ENCODE measurements around the gene TSEN34.
"Not testable (repeated sequence)": the region's sequence is repeated elsewhere in the genome, so short reads cannot be mapped to it uniquely, and the experiment has no call there.

TSEN34 gene

GRCh38 chr19:54160182-54160811, 30.8 kb upstream of the TSEN34 start:
- peak in 6 of 58 donors; percentile 37 to 55 (median 52) for DNase-seq

- DNase-seq: peak in 2 of 58 donors; percentile 10 to 21
Measured at GRCh38 chr19:54160854-54161253, 30.3 kb upstream of the TSEN34 start.

GRCh38 chr19:54162241-54162805, 28.8 kb upstream of the TSEN34 start:
- peak in 45 of 58 donors; percentile 8 to 71 (median 38) for DNase-seq

GRCh38 chr19:54162884-54163283, 28.2 kb upstream of the TSEN34 start:
- DNase-seq: no peak

- no peak for DNase-seq
Measured at GRCh38 chr19:54164369-54165068, 26.6 kb upstream of the TSEN34 start.

GRCh38 chr19:54165222-54165621, 25.9 kb upstream of the TSEN34 start:
- no peak for DNase-seq

- peak in 56 of 58 donors; percentile 6 to 96 (median 72) for DNase-seq
Measured at GRCh38 chr19:54168174-54168917, 22.8 kb upstream of the TSEN34 start.

- DNase-seq: no peak
Measured at GRCh38 chr19:54169149-54169740, 21.9 kb upstream of the TSEN34 start.

GRCh38 chr19:54171736-54172431, 19.2 kb upstream of the TSEN34 start:
- not testable (repeated sequence) for DNase-seq

- no peak for DNase-seq
Measured at GRCh38 chr19:54172471-54173358, 18.4 kb upstream of the TSEN34 start, which contains the start of gene TMC4. TSS of gene TMC4 (minus strand) at chr19:54173160. CDS start at chr19:54173117, 43 bp downstream.

GRCh38 chr19:54173359-54173699, 17.8 kb upstream of the TSEN34 start:
- no peak for DNase-seq

GRCh38 chr19:54173951-54174834, 16.9 kb upstream of the TSEN34 start:
- no peak for DNase-seq

GRCh38 chr19:54178581-54179261, 12.4 kb upstream of the TSEN34 start:
- peak in 22 of 58 donors; percentile 3 to 48 (median 24) for DNase-seq

- DNase-seq: no peak
Measured at GRCh38 chr19:54179262-54179852, 11.8 kb upstream of the TSEN34 start.

- peak in 47 of 58 donors; percentile 9 to 81 (median 45) for DNase-seq
Measured at GRCh38 chr19:54179921-54180461, 11.1 kb upstream of the TSEN34 start.

- DNase-seq: no peak
Measured at GRCh38 chr19:54180691-54181091, 10.4 kb upstream of the TSEN34 start.

- DNase-seq: not testable (repeated sequence)
Measured at GRCh38 chr19:54181894-54182293, 9.2 kb upstream of the TSEN34 start.

Measured in anterior cingulate cortex (tissue), 58 donors.